K562 (cell line): ENCODE data around the gene NCMAP. TPM values are rescaled to one million over a fixed set of nuclear protein-coding genes. Genes with fewer than 3 reads are reported as not detected.

Experiments
- ATAC-seq: fragments of 200-7000 bp; cut with Tn5 transposase; 3 replicates; pipeline ENCODE4 v1.9.1; 2020; ENCODE audit warnings: moderate library complexity
- BruUV-seq: library from RNA; stranded (reverse); fragments of 400-500 nt; replicated peaks from 2 replicates; lab custom pipeline; 2021; lab: Mats Ljungman, UMichigan
- CTCF ChIA-PET: fragments of 300-600 bp; formaldehyde crosslinking; extraction: SDS; loops from one replicate; lab custom pipeline; 2021; ENCODE audit warnings: low intra/inter-chr PET ratio; lab: Yijun Ruan, JAX
- POLR2A ChIA-PET: fragments of 300-600, 350-650 bp; sonication (Branson Sonifier 250); formaldehyde crosslinking; extraction: SDS; loops from one replicate; lab custom pipeline; 2021; ENCODE audit warnings: antibody characterized with exemption, inconsistent platforms; lab: Yijun Ruan, JAX
- DNase-seq, 4 experiments: peaks; one replicate each; pipeline versions ENCODE4 v3.0.0 to v3.0.0-alpha.2; 2011 to 2018; ENCODE audit warnings: low spot score in 3 of 4, mixed read lengths in 3 of 4; ENCODE audit errors: extremely low read depth in 1 of 4
- FAIRE-seq: peaks from 2 replicates; lab custom pipeline; 2011; peaks lifted over from hg19 to GRCh38; lab: Jason Lieb, UNC
- H2AFZ ChIP-seq: 2 replicates; pipeline ENCODE4 v1.6.0; 2011; ENCODE audit warnings: low read depth, low read length, control low read depth, inconsistent platforms
- H3K27ac ChIP-seq: fragments of 200-600 bp; 3 replicates; pipeline ENCODE4 v1.8.0; 2011; ENCODE audit warnings: low read depth, mild to moderate bottlenecking, control low read depth, inconsistent platforms, low read length, moderate library complexity, mixed read lengths; ENCODE audit errors: extremely low read depth
- H3K27me3 ChIP-seq, 2 experiments: fragments of 300-600 bp in 1 of 2; 2 replicates in 1 of 2; 3 replicates in 1 of 2; pipeline versions ENCODE4 v1.6.0 to v1.8.0; 2011; ENCODE audit warnings: inconsistent platforms in 2 of 2, low read length in 2 of 2, mild to moderate bottlenecking in 1 of 2, mixed read lengths in 1 of 2, moderate library complexity in 1 of 2; ENCODE audit not compliant: control insufficient read depth in 2 of 2, insufficient read depth in 2 of 2
- H3K36me3 ChIP-seq: fragments of 300-600 bp; 3 replicates; pipeline ENCODE4 v1.8.0; 2011; ENCODE audit warnings: mild to moderate bottlenecking, low read length, inconsistent platforms; ENCODE audit not compliant: control insufficient read depth, insufficient read depth
- H3K4me1 ChIP-seq, 2 experiments: fragments of 200-600 bp in 1 of 2; replicated peaks in 1 of 2; 2 replicates in 1 of 2; 3 replicates in 1 of 2; pipeline versions ENCODE4 v1.5.1 to v1.8.0; 2011; ENCODE audit warnings: inconsistent platforms in 2 of 2, low read length in 2 of 2, mild to moderate bottlenecking in 1 of 2, mixed read lengths in 1 of 2, moderate library complexity in 1 of 2; ENCODE audit not compliant: control insufficient read depth in 2 of 2, insufficient read depth in 2 of 2
- H3K4me2 ChIP-seq: 2 replicates; pipeline ENCODE4 v1.6.1; 2011; ENCODE audit warnings: low read length, control low read depth, inconsistent platforms, mixed read lengths; ENCODE audit not compliant: insufficient read depth
- H3K4me3 ChIP-seq: fragments of 200-600 bp; sonication (generic), shearing (Covaris generic); 2 replicates; pipeline ENCODE4 v1.5.1; 2016; ENCODE audit warnings: control low read depth, inconsistent platforms
- H3K79me2 ChIP-seq: fragments of 200-600 bp; 3 replicates; pipeline ENCODE4 v1.8.0; 2011; ENCODE audit warnings: low read length, inconsistent platforms; ENCODE audit not compliant: control insufficient read depth, insufficient read depth
- H3K9ac ChIP-seq, 2 experiments: 2 replicates each; pipeline versions ENCODE4 v1.6.0 to v1.6.1; 2011; ENCODE audit warnings: low read depth in 2 of 2, low read length in 2 of 2, control low read depth in 1 of 2, inconsistent platforms in 1 of 2, mild to moderate bottlenecking in 1 of 2, mixed read lengths in 1 of 2; ENCODE audit not compliant: insufficient read depth in 1 of 2
- H3K9me1 ChIP-seq: one replicate; pipeline ENCODE4 v1.6.0; 2011; ENCODE audit warnings: inconsistent platforms, mild to moderate bottlenecking, low read length, moderate library complexity; ENCODE audit not compliant: control insufficient read depth, insufficient read depth
- H3K9me3 ChIP-seq: replicated peaks from 2 replicates; pipeline ENCODE4 v1.5.1; 2011; ENCODE audit warnings: low read depth, low read length, inconsistent platforms; ENCODE audit not compliant: control insufficient read depth, insufficient read depth
- H4K20me1 ChIP-seq: replicated peaks from 2 replicates; pipeline ENCODE4 v1.6.1; 2011; ENCODE audit warnings: low read length, inconsistent platforms, mixed read lengths; ENCODE audit not compliant: control insufficient read depth, insufficient read depth
- CBFA2T3 ChIP-seq: fragments of 450-650 bp; IDR thresholded peaks from 2 replicates; pipeline ENCODE4 v1.6.1; 2017
- DPF2 ChIP-seq: fragments of 450-650 bp; IDR thresholded peaks from 2 replicates; pipeline ENCODE4 v1.6.1; 2016
- ELF2 ChIP-seq: fragments of 250-450 bp; sonication (Bioruptor Pico); IDR thresholded peaks from 2 replicates; pipeline ENCODE4 v1.5.0; 2021; ENCODE audit warnings: mild to moderate bottlenecking
- GTF3C2 ChIP-seq: IDR thresholded peaks from 3 replicates; pipeline ENCODE4 v1.6.1; 2011; ENCODE audit warnings: borderline replicate concordance, mild to moderate bottlenecking, moderate library complexity; ENCODE audit not compliant: insufficient read length; ENCODE audit errors: extremely low read depth
- ILK ChIP-seq: fragments of 450-650 bp; IDR thresholded peaks from 2 replicates; pipeline ENCODE4 v1.6.1; 2016; ENCODE audit warnings: missing genetic modification characterization, low read depth, mild to moderate bottlenecking, missing compliant biosample characterization, moderate library complexity, borderline replicate concordance
- NFE2L1 ChIP-seq: fragments of 450-650 bp; IDR thresholded peaks from 2 replicates; pipeline ENCODE4 v1.6.1; 2016; ENCODE audit warnings: missing genetic modification characterization, low read depth, mild to moderate bottlenecking, missing compliant biosample characterization, moderate library complexity, borderline replicate concordance
- NR2F6 ChIP-seq: fragments of 450-650 bp; formaldehyde crosslinking; IDR thresholded peaks from 2 replicates; pipeline ENCODE4 v1.4.0; 2020; ENCODE audit warnings: mild to moderate bottlenecking
- SAFB ChIP-seq: fragments of 200-400 bp; formaldehyde crosslinking; IDR thresholded peaks from 2 replicates; pipeline ENCODE4 v1.6.1; 2017; ENCODE audit warnings: low read depth, low read length, borderline replicate concordance
- SOX6 ChIP-seq: fragments of 450-650 bp; IDR thresholded peaks from 2 replicates; pipeline ENCODE4 v1.6.1; 2014; ENCODE audit warnings: mild to moderate bottlenecking
- TOE1 ChIP-seq, 2 experiments: fragments of 450-650 bp in 1 of 2; sonication (generic) in 1 of 2; formaldehyde crosslinking in 1 of 2; IDR thresholded peaks; 2 replicates each; pipeline versions ENCODE4 v1.7.1 to v1.8.0; 2016 to 2022; ENCODE audit warnings: borderline replicate concordance in 2 of 2, mild to moderate bottlenecking in 2 of 2, antibody characterized with exemption in 1 of 2, inconsistent platforms in 1 of 2, low read depth in 1 of 2, missing genetic modification reagents in 1 of 2, moderate library complexity in 1 of 2
- ZNF212 ChIP-seq: fragments of 450-650 bp; formaldehyde crosslinking; IDR thresholded peaks from 2 replicates; pipeline ENCODE4 v1.4.0; 2020; ENCODE audit warnings: mild to moderate bottlenecking
- ZNF280B ChIP-seq: fragments of 250-450 bp; sonication (Bioruptor Pico); IDR thresholded peaks from 2 replicates; pipeline ENCODE4 v1.5.1; 2021; ENCODE audit warnings: mild to moderate bottlenecking
- ZNF444 ChIP-seq: fragments of 250-450 bp; sonication (Bioruptor Pico); IDR thresholded peaks from 2 replicates; pipeline ENCODE4 v1.4.0; 2020; ENCODE audit warnings: mild to moderate bottlenecking, moderate library complexity
- ZNF740 ChIP-seq, 3 experiments: fragments of 200-800 bp in 1 of 3; sonication (Bioruptor generic) in 1 of 3; sonication (generic) in 1 of 3; formaldehyde crosslinking in 1 of 3; IDR thresholded peaks; 2 replicates each; pipeline versions ENCODE4 v1.6.1 to v1.8.0; 2016 to 2022; ENCODE audit warnings: mild to moderate bottlenecking in 2 of 3, missing compliant biosample characterization in 2 of 3, missing genetic modification characterization in 2 of 3, missing genetic modification reagents in 1 of 3
- WGBS: fragments of 100-300 bp; shearing (Covaris generic); methylation state at CpG from one replicate; pipeline ENCODE4 v1.1.6; 2016; ENCODE audit warnings: low coverage, mixed read lengths; ENCODE audit not compliant: insufficient coverage; ENCODE audit errors: missing lambda C conversion rate; 5-methylcytosine and 5-hydroxymethylcytosine counted together
- in situ Hi-C: fragments of 300-500 bp; cut with MboI; formaldehyde crosslinking; loops from 4 replicates; pipeline ENCODE4 v1.15.0; 2018; ENCODE audit warnings: inconsistent platforms, mixed read lengths
- intact Hi-C: fragments of 100-400 bp; cut with micrococcal nuclease; formaldehyde crosslinking; loops from 2 replicates; pipeline ENCODE4 v1.14.2; 2022
- polyA plus RNA-seq, 8 experiments: library from polyadenylated mRNA; depleted of rRNA in 4 of 8; stranded (reverse) in 5 of 8; unstranded in 3 of 8; fragments of >200 nt; fragmentation: Nextera tagmentation in 2 of 8; fragmentation: Illumina TruSeq in 1 of 8; extraction: Ambion mirVana in 2 of 8; extraction: Trizol in 1 of 8; gene quantifications; 2 replicates each; pipeline versions ENCODE4 v1.2.1 to v1.2.3, GENCODE V29; 2011 to 2014; ENCODE audit warnings: inconsistent platforms in 1 of 8, missing spikeins in 1 of 8
- total RNA-seq, 7 experiments: library from RNA; depleted of rRNA in 6 of 7; stranded (reverse); fragments of >200 nt in 6 of 7; fragmentation: Illumina TruSeq in 2 of 7; extraction: Trizol in 2 of 7; gene quantifications; 2 replicates each; pipeline versions ENCODE4 v1.2.1 to v1.2.3, GENCODE V29; 2011 to 2021; ENCODE audit warnings: low replicate concordance in 1 of 7

Gene NCMAP
- total and polyA plus RNA-seq, 9 of the 15 experiments (the other 6 are each of a cell fraction or from before 2014, with no cell fraction given), result 0.03 TPM; not detected in 8

GRCh38 chr1:24557711-24558131 is 1.8 kb downstream of the NCMAP start:
- Histone ChIP-seq H3K9me3 (no peaks in the 10 kb centered on the region), H3K9me1 (no peaks in the 10 kb centered on the region), H3K27ac (no peak overlapping the region), H3K9ac (peak overlapping the region in 1 of 2 experiments; percentile 7; a peak in 1 of 4 replicates), H3K27me3 (peaks cover 44 to 76% of the 10 kb centered on the region in 2 experiments), H4K20me1 (peaks cover 3% of the 10 kb centered on the region), H3K4me1 (peaks cover 0 to 7% of the 10 kb centered on the region in 2 experiments; a peak in 2 of 5 replicates), H3K4me3 (no peak overlapping the region), H3K79me2 (no peaks in the 10 kb centered on the region), H2AFZ (no peak overlapping the region), H3K36me3 (no peaks in the 10 kb centered on the region), H3K4me2 (no peak overlapping the region)
- 44% methylated on average over 9 of the region's 9 CpGs for WGBS
- ChIA-PET POLR2A (interaction anchor here (0.5 to 1.8 kb wide), 7 partner anchors 10 to 240 kb away, joined by 3 to 7 read pairs (median 4); no protein-coding TSS in a partner anchor), CTCF (no interaction called here)
- in situ Hi-C loops, result no loop called here
- BruUV-seq, result no TSS peak
- ATAC-seq (no peak; the same call in 2 of the 3 replicates), FAIRE-seq (no peak), DNase-seq (no peak)
- intact Hi-C loops, result no loop called here
- TF ChIP-seq SOX6, result no peak
- TF ChIP-seq TOE1 (IDR thresholded peaks at IDR 0.05; ENCODE audit: borderline replicate concordance), result no peak
- no peak for TF ChIP-seq TOE1 (CRISPR knock-in tag; IDR thresholded peaks at IDR 0.05; ENCODE audit: borderline replicate concordance, low read depth)
- no peak for TF ChIP-seq DPF2
- TF ChIP-seq NR2F6 (CRISPR knock-in tag), result no peak
- no peak for TF ChIP-seq ZNF444 (CRISPR knock-in tag)
- TF ChIP-seq ELF2, result no peak
- TF ChIP-seq ZNF212 (CRISPR knock-in tag), result no peak
- TF ChIP-seq NFE2L1 (tag), result no peak
- TF ChIP-seq GTF3C2, result no peak
- no peak for TF ChIP-seq CBFA2T3
- TF ChIP-seq SAFB, result no peak
- no peak for TF ChIP-seq ZNF280B (CRISPR knock-in tag)
- no peak for TF ChIP-seq ILK (tag)
- no peak for TF ChIP-seq ZNF740 (CRISPR knock-in tag; IDR thresholded peaks at IDR 0.05)
- TF ChIP-seq ZNF740 (tag; IDR thresholded peaks at IDR 0.05), result no peak
